WTC11 (cell line): ENCODE data around the gene DYNC1I1. TPM values are rescaled to one million over a fixed set of nuclear protein-coding genes. Genes with fewer than 3 reads are reported as not detected.
"Not testable (repeated sequence)": the region's sequence is repeated elsewhere in the genome, so short reads cannot be mapped to it uniquely, and the experiment has no call there.

Experiments used
- ATAC-seq: fragments of 200-7000 bp; cut with Tn5 transposase; 2 replicates; pipeline ENCODE4 v1.10.0; 2021; ENCODE audit warnings: mild to moderate bottlenecking, moderate library complexity
- CTCF ChIA-PET: fragments of 300-600 bp; sonication (Branson Sonifier 250); formaldehyde crosslinking; loops from one replicate; lab custom pipeline; 2021; ENCODE audit warnings: antibody characterized with exemption; lab: Charles Lee
- POLR2A ChIA-PET: fragments of 350-600 bp; sonication (Branson Sonifier 250); formaldehyde crosslinking; loops from one replicate; lab custom pipeline; 2021; ENCODE audit warnings: antibody characterized with exemption; lab: Charles Lee
- DNase-seq: peaks from one replicate; pipeline ENCODE4 v3.0.0; 2021; ENCODE audit warnings: low spot score
- H3K27ac Mint-ChIP-seq: 2 replicates; pipeline ENCODE4 v1.8.0; 2021; ENCODE audit warnings: mixed read lengths
- H3K27me3 Mint-ChIP-seq: 2 replicates; pipeline ENCODE4 v1.8.0; 2021; ENCODE audit warnings: low read depth, mild to moderate bottlenecking, moderate library complexity, mixed read lengths
- H3K36me3 Mint-ChIP-seq: 2 replicates; pipeline ENCODE4 v1.8.0; 2021; ENCODE audit warnings: mixed read lengths
- H3K4me1 Mint-ChIP-seq: 2 replicates; pipeline ENCODE4 v1.8.0; 2022; ENCODE audit warnings: mixed read lengths
- H3K4me3 Mint-ChIP-seq: 2 replicates; pipeline ENCODE4 v1.8.0; 2021; ENCODE audit warnings: mild to moderate bottlenecking, moderate library complexity, mixed read lengths
- H3K9me3 Mint-ChIP-seq: 2 replicates; pipeline ENCODE4 v1.8.0; 2021; ENCODE audit warnings: mixed read lengths
- ATF1 ChIP-seq: sonication (generic); formaldehyde crosslinking; IDR thresholded peaks from 2 replicates; pipeline ENCODE4 v1.8.1; 2023; ENCODE audit warnings: mild to moderate bottlenecking, moderate library complexity, missing genetic modification reagents
- FOXK1 ChIP-seq: sonication (generic); formaldehyde crosslinking; IDR thresholded peaks from 2 replicates; pipeline ENCODE4 v1.8.0; 2022; ENCODE audit warnings: mild to moderate bottlenecking, moderate library complexity, missing genetic modification reagents
- HMGA2 ChIP-seq: fragments of 250-450 bp; sonication (Bioruptor Pico); IDR thresholded peaks from 2 replicates; pipeline ENCODE4 v1.4.0; 2021; ENCODE audit warnings: mild to moderate bottlenecking, moderate library complexity
- MYBL2 ChIP-seq: sonication (generic); formaldehyde crosslinking; IDR thresholded peaks from 2 replicates; pipeline ENCODE4 v1.8.1; 2023; ENCODE audit warnings: mild to moderate bottlenecking, moderate library complexity, missing genetic modification reagents
- NFE2L1 ChIP-seq: sonication (generic); formaldehyde crosslinking; IDR thresholded peaks from 2 replicates; pipeline ENCODE4 v1.8.1; 2023; ENCODE audit warnings: missing genetic modification reagents
- NR1H2 ChIP-seq: sonication (generic); formaldehyde crosslinking; IDR thresholded peaks from 2 replicates; pipeline ENCODE4 v1.9.0; 2021; ENCODE audit warnings: mild to moderate bottlenecking, moderate library complexity, missing genetic modification reagents
- NR2C2 ChIP-seq: sonication (generic); formaldehyde crosslinking; IDR thresholded peaks from 2 replicates; pipeline ENCODE4 v1.8.0; 2022; ENCODE audit warnings: mild to moderate bottlenecking, missing genetic modification reagents
- NR3C1 ChIP-seq: sonication (generic); formaldehyde crosslinking; conservative IDR thresholded peaks from 2 replicates; pipeline ENCODE4 v1.8.1; 2023; ENCODE audit warnings: low read depth, mild to moderate bottlenecking, missing genetic modification reagents
- OVOL2 ChIP-seq: fragments of 250-450 bp; sonication (Bioruptor Pico); IDR thresholded peaks from 2 replicates; pipeline ENCODE4 v1.9.0; 2021; ENCODE audit warnings: mild to moderate bottlenecking, borderline replicate concordance
- RELA ChIP-seq: sonication (generic); formaldehyde crosslinking; IDR thresholded peaks from 2 replicates; pipeline ENCODE4 v1.8.1; 2022; ENCODE audit warnings: missing genetic modification reagents, mild to moderate bottlenecking, borderline replicate concordance
- SMAD4 ChIP-seq: sonication (generic); formaldehyde crosslinking; IDR thresholded peaks from 2 replicates; pipeline ENCODE4 v1.8.0; 2022; ENCODE audit warnings: mild to moderate bottlenecking, missing genetic modification reagents
- TP53 ChIP-seq: sonication (generic); formaldehyde crosslinking; IDR thresholded peaks from 2 replicates; pipeline ENCODE4 v1.8.1; 2023; ENCODE audit warnings: mild to moderate bottlenecking, missing genetic modification reagents
- ZNF121 ChIP-seq: sonication (generic); formaldehyde crosslinking; IDR thresholded peaks from 2 replicates; pipeline ENCODE4 v1.8.0; 2023; ENCODE audit warnings: missing genetic modification reagents
- ZNF396 ChIP-seq: fragments of 250-450 bp; sonication (Bioruptor Pico); IDR thresholded peaks from 2 replicates; pipeline ENCODE4 v1.8.0; 2021; ENCODE audit warnings: mild to moderate bottlenecking, moderate library complexity, borderline replicate concordance
- total RNA-seq: library from RNA; stranded (reverse); gene quantifications from 3 replicates; pipeline ENCODE4 v1.2.3, GENCODE V29; 2021
- TF ChIP-seq, protein P1 (sequence below): sonication (generic); formaldehyde crosslinking; conservative IDR thresholded peaks from 2 replicates; pipeline ENCODE4 v1.8.1; 2022; ENCODE audit warnings: mild to moderate bottlenecking, missing genetic modification reagents
- TF ChIP-seq, protein P2 (sequence below): sonication (generic); formaldehyde crosslinking; IDR thresholded peaks from 2 replicates; pipeline ENCODE4 v1.8.0; 2022; ENCODE audit warnings: mild to moderate bottlenecking, missing genetic modification reagents
- TF ChIP-seq, protein P3 (sequence below): sonication (generic); formaldehyde crosslinking; IDR thresholded peaks from 2 replicates; pipeline ENCODE4 v1.8.1; 2023; ENCODE audit warnings: mild to moderate bottlenecking, missing genetic modification reagents, moderate library complexity
- TF ChIP-seq, protein P4 (sequence below): sonication (generic); formaldehyde crosslinking; IDR thresholded peaks from 2 replicates; pipeline ENCODE4 v1.8.0; 2022; ENCODE audit warnings: mild to moderate bottlenecking, missing genetic modification reagents
- TF ChIP-seq, protein P5 (sequence below): fragments of 250-450 bp; sonication (Bioruptor Pico); IDR thresholded peaks from 2 replicates; pipeline ENCODE4 v1.9.0; 2021; ENCODE audit warnings: mild to moderate bottlenecking, borderline replicate concordance
- TF ChIP-seq, protein P6 (sequence below): sonication (generic); formaldehyde crosslinking; IDR thresholded peaks from 2 replicates; pipeline ENCODE4 v1.8.1; 2023; ENCODE audit warnings: mild to moderate bottlenecking, missing genetic modification reagents, moderate library complexity
- TF ChIP-seq, protein P7 (sequence below): fragments of 200-600 bp; IDR thresholded peaks from 2 replicates; pipeline ENCODE4 v1.8.0; 2022; ENCODE audit warnings: antibody characterized with exemption
- TF ChIP-seq, protein P8 (sequence below): sonication (generic); formaldehyde crosslinking; IDR thresholded peaks from 2 replicates; pipeline ENCODE4 v1.8.1; 2022; ENCODE audit warnings: low read depth, missing genetic modification reagents, borderline replicate concordance

Gene DYNC1I1
- total RNA-seq, 1 experiment from 2014 or later = 2.8 TPM

DNA sequence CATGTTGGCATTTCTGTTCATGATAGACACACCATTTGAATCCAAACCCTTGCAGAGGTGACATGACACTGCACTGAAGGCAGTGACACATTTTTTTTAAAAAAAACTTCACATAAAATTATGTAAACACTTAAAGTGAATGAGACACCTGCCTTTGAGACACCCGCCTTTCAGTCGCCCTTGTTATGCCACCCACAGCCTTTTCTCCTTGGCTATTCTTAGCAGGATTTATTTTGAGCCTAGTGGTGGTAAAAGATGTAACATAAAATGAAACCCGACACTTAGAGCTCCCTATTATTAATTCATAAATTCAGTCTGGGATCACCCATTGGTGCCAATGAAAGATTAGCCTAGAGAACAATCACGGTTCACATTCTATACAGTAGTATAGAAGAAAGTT lies 161.3 kb downstream of the DYNC1I1 start:
- no peaks in the 10 kb centered on the region for H3K4me1 Mint-ChIP-seq
- no peak overlapping the region for H3K4me3 Mint-ChIP-seq
- H3K36me3 Mint-ChIP-seq = no peaks in the 10 kb centered on the region
- POLR2A ChIA-PET = no interaction called here
- H3K27me3 Mint-ChIP-seq = no peaks in the 10 kb centered on the region
- CTCF ChIA-PET = no interaction called here
- DNase-seq = no peak
- TF ChIP-seq, protein P1, sequence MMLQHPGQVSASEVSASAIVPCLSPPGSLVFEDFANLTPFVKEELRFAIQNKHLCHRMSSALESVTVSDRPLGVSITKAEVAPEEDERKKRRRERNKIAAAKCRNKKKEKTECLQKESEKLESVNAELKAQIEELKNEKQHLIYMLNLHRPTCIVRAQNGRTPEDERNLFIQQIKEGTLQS (CRISPR knock-in tag) = no peak
- no peak for TF ChIP-seq TP53 (CRISPR knock-in tag)
- no peak for TF ChIP-seq ZNF121 (CRISPR knock-in tag)
- TF ChIP-seq, protein P2, sequence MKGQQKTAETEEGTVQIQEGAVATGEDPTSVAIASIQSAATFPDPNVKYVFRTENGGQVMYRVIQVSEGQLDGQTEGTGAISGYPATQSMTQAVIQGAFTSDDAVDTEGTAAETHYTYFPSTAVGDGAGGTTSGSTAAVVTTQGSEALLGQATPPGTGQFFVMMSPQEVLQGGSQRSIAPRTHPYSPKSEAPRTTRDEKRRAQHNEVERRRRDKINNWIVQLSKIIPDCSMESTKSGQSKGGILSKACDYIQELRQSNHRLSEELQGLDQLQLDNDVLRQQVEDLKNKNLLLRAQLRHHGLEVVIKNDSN (CRISPR knock-in tag) = no peak
- TF ChIP-seq, protein P3, sequence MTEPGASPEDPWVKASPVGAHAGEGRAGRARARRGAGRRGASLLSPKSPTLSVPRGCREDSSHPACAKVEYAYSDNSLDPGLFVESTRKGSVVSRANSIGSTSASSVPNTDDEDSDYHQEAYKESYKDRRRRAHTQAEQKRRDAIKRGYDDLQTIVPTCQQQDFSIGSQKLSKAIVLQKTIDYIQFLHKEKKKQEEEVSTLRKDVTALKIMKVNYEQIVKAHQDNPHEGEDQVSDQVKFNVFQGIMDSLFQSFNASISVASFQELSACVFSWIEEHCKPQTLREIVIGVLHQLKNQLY (CRISPR knock-in tag) = no peak
- TF ChIP-seq, protein P4, sequence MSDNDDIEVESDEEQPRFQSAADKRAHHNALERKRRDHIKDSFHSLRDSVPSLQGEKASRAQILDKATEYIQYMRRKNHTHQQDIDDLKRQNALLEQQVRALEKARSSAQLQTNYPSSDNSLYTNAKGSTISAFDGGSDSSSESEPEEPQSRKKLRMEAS (CRISPR knock-in tag) = no peak
- no peak for TF ChIP-seq SMAD4 (CRISPR knock-in tag)
- TF ChIP-seq, protein P5, sequence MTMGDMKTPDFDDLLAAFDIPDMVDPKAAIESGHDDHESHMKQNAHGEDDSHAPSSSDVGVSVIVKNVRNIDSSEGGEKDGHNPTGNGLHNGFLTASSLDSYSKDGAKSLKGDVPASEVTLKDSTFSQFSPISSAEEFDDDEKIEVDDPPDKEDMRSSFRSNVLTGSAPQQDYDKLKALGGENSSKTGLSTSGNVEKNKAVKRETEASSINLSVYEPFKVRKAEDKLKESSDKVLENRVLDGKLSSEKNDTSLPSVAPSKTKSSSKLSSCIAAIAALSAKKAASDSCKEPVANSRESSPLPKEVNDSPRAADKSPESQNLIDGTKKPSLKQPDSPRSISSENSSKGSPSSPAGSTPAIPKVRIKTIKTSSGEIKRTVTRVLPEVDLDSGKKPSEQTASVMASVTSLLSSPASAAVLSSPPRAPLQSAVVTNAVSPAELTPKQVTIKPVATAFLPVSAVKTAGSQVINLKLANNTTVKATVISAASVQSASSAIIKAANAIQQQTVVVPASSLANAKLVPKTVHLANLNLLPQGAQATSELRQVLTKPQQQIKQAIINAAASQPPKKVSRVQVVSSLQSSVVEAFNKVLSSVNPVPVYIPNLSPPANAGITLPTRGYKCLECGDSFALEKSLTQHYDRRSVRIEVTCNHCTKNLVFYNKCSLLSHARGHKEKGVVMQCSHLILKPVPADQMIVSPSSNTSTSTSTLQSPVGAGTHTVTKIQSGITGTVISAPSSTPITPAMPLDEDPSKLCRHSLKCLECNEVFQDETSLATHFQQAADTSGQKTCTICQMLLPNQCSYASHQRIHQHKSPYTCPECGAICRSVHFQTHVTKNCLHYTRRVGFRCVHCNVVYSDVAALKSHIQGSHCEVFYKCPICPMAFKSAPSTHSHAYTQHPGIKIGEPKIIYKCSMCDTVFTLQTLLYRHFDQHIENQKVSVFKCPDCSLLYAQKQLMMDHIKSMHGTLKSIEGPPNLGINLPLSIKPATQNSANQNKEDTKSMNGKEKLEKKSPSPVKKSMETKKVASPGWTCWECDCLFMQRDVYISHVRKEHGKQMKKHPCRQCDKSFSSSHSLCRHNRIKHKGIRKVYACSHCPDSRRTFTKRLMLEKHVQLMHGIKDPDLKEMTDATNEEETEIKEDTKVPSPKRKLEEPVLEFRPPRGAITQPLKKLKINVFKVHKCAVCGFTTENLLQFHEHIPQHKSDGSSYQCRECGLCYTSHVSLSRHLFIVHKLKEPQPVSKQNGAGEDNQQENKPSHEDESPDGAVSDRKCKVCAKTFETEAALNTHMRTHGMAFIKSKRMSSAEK (CRISPR knock-in tag) = no peak
- TF ChIP-seq ATF1 (CRISPR knock-in tag) = no peak
- TF ChIP-seq OVOL2 (CRISPR knock-in tag) = no peak
- no peaks in the 10 kb centered on the region for H3K9me3 Mint-ChIP-seq
- H3K27ac Mint-ChIP-seq = no peak overlapping the region
- ATAC-seq = no peak

DNA sequence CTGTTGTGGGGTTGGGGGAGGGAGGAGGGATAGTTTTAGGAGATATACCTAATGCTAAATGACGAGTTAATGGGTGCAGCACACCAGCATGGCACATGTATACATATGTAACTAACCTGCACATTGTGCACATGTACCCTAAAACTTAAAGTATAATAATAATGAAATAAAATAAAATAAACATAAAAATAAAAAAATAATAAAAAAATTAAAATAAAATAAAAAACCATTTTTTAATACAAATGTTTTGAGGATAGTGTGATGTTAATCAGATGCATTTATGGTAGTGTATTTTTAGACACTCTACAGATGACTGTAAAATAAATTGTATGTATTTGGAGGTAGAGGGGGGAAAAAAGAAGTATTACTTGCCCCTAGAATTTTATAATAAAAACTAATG lies 172.5 kb downstream of the DYNC1I1 start:
- H3K27ac Mint-ChIP-seq, H3K4me3 Mint-ChIP-seq, CTCF ChIA-PET, H3K36me3 Mint-ChIP-seq, H3K27me3 Mint-ChIP-seq, ATAC-seq, H3K9me3 Mint-ChIP-seq, POLR2A ChIA-PET, H3K4me1 Mint-ChIP-seq, DNase-seq: not testable (repeated sequence)
- peak; percentile 96 for TF ChIP-seq HMGA2

DNA sequence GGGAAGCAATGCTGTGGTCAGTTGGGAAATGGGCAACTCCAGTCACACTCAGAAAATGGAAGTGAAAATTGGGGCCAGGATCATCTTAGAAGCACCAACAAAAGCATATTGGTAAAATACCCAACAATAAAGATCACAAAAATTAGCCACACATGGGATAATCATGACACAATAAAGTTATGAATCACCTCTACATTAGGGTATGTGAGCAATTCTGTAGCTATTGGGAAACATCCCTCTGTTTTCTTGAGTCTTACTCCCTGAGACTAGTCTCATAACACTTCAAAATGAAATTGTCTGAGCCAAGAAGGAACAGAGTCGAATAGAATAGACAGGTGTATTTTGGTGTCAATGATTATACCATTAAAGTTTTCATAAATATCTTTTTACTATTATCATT lies 178.3 kb downstream of the DYNC1I1 start:
- CTCF ChIA-PET = no interaction called here
- no peak for TF ChIP-seq MYBL2 (CRISPR knock-in tag)
- TF ChIP-seq, protein P6, sequence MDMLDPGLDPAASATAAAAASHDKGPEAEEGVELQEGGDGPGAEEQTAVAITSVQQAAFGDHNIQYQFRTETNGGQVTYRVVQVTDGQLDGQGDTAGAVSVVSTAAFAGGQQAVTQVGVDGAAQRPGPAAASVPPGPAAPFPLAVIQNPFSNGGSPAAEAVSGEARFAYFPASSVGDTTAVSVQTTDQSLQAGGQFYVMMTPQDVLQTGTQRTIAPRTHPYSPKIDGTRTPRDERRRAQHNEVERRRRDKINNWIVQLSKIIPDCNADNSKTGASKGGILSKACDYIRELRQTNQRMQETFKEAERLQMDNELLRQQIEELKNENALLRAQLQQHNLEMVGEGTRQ (CRISPR knock-in tag) = no peak
- no peak for TF ChIP-seq NR3C1 (CRISPR knock-in tag)
- TF ChIP-seq, protein P7, sequence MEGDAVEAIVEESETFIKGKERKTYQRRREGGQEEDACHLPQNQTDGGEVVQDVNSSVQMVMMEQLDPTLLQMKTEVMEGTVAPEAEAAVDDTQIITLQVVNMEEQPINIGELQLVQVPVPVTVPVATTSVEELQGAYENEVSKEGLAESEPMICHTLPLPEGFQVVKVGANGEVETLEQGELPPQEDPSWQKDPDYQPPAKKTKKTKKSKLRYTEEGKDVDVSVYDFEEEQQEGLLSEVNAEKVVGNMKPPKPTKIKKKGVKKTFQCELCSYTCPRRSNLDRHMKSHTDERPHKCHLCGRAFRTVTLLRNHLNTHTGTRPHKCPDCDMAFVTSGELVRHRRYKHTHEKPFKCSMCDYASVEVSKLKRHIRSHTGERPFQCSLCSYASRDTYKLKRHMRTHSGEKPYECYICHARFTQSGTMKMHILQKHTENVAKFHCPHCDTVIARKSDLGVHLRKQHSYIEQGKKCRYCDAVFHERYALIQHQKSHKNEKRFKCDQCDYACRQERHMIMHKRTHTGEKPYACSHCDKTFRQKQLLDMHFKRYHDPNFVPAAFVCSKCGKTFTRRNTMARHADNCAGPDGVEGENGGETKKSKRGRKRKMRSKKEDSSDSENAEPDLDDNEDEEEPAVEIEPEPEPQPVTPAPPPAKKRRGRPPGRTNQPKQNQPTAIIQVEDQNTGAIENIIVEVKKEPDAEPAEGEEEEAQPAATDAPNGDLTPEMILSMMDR = no peak
- no peak for TF ChIP-seq NFE2L1 (CRISPR knock-in tag)
- no peak for TF ChIP-seq ZNF396 (CRISPR knock-in tag)
- no peak for TF ChIP-seq FOXK1 (CRISPR knock-in tag)
- TF ChIP-seq NR1H2 (CRISPR knock-in tag) = no peak
- TF ChIP-seq, protein P2 (CRISPR knock-in tag) = no peak
- TF ChIP-seq NR2C2 = no peak
- TF ChIP-seq RELA (CRISPR knock-in tag) = no peak
- TF ChIP-seq, protein P8, sequence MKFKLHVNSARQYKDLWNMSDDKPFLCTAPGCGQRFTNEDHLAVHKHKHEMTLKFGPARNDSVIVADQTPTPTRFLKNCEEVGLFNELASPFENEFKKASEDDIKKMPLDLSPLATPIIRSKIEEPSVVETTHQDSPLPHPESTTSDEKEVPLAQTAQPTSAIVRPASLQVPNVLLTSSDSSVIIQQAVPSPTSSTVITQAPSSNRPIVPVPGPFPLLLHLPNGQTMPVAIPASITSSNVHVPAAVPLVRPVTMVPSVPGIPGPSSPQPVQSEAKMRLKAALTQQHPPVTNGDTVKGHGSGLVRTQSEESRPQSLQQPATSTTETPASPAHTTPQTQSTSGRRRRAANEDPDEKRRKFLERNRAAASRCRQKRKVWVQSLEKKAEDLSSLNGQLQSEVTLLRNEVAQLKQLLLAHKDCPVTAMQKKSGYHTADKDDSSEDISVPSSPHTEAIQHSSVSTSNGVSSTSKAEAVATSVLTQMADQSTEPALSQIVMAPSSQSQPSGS (CRISPR knock-in tag) = no peak
- Mint-ChIP-seq H3K36me3 (no peaks in the 10 kb centered on the region), H3K9me3 (no peaks in the 10 kb centered on the region), H3K27me3 (no peaks in the 10 kb centered on the region), H3K4me3 (no peak overlapping the region), H3K4me1 (no peaks in the 10 kb centered on the region; the same call in 1 of the 2 replicates), H3K27ac (no peak overlapping the region)
- POLR2A ChIA-PET = no interaction called here
- ATAC-seq (no peak), DNase-seq (no peak)
